Central memory CD4-positive, alpha-beta T cell (primary cell): ENCODE data around the gene PWWP3B.
"Not testable (repeated sequence)": the region's sequence is repeated elsewhere in the genome, so short reads cannot be mapped to it uniquely, and the experiment has no call there.

Source experiments
- DNase-seq: peaks from one replicate; pipeline ENCODE4 v3.0.0; 2022
- total RNA-seq, 3 experiments: gene quantifications; one replicate each; lab custom pipeline; 2026; lab: John Stamatoyannopoulos, UW

Gene PWWP3B
- 0 reads per million in 3 experiments for total RNA-seq

DNA sequence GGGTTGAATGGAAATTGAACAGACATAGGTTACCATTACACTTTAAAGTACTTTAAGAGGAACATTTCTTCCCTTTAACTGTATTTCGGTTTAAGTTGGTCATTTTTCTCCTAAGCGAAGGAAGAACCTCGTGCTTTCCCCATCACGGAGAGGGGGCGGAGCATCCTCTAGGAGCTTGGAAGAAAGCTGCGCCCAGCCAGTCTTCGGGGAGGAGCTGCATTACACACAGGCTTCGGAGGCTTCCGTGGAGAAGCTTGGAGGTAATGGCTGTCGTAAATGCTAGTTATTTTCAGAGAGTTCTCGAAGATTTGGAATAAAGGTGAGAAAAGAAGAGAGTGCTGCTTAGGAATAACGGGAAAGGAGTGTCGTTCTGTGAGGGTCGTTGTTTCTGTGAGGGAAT lies at the start of gene PWWP3B:
Gene PWWP3B (plus strand): TSS at position 199 of the 400 bp plus-strand sequence. CDS start 37,128 bp downstream, outside the sequence.
- DNase-seq, result no peak

DNA sequence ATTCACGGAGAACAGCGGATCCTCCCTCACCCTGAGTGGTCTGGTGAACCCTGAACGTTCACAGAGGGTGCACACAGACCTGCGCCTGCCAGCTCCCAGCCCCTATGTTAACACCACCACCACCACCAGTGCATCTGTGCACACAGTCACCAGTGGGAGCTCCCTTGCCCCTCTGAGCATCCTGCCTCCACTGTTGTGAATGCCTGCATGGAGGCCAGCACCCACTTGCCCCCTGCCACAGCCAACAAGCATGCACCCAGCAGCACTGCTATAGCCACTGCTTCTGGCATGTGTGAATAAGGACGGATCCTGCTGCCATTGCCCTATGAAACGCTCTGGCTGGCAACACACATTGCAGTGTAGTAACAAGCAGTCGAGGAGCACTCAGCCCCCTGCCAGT lies 29.1 kb upstream of the PWWP3B start:
- no peak for DNase-seq

DNA sequence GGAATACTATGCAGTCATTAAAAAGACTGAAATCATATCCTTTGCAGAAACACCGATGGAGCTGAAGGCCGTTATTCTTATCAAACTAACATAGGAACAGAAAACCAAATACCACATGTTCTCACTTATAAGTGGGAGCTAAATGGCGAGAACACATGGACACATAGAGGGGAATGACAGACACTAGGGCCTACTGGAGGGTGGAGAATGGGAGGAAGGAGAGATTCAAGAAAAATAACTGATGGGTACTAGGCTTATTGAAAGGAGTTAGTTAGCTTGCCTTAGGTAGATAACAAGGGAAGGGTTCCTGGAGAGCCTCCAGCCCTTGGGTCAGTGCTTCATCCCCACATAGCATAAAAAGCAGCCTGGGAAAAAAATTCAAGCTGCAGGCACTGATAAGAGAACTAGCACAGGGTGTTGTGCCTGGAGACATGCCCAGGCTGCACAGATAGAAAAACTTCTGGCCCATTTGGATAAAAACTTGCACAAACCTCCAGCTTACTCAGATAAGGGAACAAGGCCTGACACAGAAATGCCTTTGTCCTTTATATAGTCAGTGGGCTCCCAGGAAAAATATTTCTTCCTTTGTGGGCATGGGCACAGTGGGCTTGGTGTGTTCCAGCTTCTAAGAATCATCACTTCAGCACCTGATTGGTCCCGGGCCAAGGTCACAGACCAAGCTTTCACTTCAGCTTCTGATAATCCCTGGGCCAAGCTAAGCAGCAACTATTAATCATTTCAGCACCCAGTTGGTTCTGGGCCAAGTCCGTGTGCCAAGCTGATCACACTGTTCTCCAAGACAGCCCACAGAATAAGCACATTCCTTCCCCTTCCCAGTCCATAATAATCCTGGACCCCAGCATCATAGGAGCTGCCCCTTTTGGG lies 23.1 kb upstream of the PWWP3B start:
- DNase-seq, result no peak

DNA sequence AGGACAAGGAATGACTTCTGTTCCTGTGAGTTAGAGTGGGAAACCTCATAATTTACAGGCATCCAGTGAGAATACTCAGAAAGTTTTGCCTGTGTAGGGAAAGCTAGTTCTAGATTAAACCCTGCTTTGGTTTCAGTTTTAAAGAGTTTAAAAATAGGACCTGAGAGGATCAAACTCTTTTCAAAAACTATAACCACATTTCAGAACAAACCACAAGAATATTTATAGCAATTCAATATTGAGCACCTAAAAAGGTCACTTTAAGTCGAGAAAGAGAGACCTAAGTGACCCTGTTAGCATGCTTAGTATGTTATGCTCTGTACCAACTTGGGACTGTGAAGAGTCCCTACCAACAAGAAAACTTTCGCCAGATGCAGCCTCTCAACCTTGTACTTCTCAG lies 17.4 kb upstream of the PWWP3B start:
- DNase-seq, result no peak

DNA sequence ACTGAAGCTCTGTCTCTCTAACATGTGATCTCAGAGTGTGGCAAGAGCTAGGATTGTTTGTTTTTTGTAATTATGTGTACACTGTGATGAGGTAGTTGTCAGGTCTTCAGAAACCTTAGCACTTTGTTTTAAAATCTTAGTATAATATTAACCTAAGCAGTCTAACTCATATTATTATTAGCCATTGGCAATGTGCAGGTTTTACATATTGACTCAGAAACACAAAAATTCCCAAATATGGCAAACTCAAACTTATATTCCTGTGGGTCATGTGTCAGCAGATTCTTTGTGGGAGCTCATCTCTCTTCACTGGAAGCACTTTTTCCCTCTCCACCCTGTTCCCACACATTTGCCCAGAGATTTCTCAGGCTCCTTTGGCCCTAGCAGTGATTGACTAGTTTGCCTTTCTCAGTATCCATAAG lies 8.2 kb upstream of the PWWP3B start:
- no peak for DNase-seq

DNA sequence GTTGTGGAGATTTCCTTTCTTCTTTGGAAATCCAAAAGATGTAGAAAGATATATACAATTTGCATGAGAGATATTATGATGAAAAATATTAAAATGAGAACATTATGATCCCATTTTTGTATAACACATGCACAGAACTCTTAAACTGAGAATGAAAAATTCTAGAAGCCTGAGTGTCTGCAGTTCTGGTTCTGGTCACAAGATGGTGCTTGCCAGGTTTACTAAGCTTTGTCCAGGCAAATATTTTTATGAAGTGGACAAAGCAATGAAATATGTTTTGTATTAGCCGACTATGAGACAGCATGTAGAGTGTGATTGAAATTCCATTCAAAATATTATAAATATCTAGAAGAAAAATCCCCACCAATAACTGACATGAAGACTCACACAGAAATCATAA lies 2.2 kb downstream of the PWWP3B start:
- no peak for DNase-seq

DNA sequence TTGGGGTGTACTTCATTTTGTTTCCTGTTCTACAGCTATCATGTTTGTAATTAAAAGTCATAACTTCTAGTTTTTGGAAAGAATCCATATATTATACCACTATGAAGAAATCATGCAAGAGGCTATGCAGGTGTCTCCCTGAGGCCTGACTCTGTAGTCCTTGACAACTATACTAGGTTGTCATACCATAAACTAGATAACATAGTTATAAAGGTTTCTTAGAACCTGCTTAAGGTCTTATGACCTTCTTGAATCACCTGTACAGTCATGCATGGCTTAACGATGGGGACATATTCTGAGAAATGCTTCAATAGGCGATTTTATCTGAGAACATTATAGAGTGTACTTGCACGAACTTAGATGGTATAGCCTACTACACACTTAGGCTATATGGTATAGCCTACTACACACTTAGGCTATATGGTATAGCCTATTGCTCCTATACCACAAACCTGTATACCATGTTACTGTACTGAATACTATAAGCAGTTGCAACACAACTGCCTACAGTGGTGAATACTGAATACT lies 3.3 kb downstream of the PWWP3B start:
- DNase-seq, result no peak

DNA sequence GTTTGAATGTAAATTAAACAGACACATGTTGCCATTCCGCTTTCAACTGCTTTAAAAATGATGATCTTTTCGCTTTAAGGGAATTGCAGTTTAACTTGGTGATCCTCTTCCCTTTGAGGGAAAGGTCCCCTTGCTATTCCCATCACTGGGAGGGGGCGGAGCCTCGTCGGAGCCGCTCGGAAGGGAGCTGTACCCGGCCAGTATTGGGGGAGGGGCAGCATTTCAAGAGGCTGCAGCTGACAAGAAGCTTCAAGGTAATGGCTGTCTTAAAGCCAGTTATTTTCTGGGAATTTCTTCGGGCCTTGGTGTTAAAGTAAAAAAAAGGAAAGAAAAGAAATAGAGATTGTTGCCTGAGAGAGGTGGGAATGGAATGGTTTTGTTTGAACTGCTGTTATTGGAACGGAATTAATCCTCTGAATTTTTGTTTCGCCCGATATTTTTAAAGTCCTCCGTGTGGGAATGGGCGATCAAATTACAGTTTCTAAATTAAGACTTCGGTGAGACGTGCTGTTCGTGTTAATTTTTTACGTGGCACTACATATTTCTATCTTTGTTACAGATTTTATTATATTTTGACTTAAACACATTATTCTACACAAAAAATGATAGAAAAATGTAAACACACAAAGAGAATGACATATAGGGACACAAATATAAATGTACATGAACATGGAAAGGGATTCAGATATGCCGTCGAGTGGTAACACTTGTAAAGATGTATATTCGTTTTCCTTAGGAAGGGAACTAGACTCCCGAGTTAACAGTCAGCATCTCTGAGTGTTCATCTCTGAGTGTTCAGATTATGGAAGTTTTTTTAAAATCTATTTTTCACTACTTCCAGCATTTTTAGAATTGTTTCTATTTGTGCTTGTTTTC lies 9.2 kb downstream of the PWWP3B start:
- no peak for DNase-seq

DNA sequence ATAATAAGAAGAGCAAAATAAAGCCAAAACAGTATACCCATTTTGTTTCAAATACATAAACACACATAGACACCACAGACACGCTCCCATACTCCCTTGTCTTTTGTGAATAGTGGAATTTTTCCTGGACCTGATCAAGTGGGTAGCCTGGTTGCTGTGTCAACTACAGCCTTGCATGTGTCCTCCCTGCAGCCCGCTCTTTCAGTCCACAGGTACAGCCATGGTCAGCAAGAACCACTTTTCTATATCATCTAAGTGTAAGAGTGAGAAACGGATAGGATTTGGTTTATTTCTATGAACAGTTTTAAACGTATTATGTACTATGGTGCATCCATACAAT lies 9.8 kb downstream of the PWWP3B start:
- no peak for DNase-seq

DNA sequence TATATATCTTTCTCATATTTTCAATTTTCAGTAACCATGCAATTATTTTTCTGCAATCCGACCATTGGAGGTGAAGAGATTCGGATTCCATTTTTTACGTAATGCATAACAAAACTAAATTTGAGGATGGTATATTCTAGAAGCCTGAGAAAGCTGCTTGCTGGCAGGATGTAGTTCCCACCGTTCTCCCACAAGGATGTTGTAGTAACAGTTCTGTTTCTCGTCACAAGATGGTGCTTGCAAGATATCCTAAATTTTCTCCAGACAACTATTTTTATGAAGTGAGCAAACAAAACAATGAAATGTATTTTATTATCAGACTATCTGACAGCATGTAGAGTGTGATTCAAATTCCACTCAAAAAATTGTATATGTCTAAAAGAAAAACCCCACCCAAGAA lies 10.7 kb downstream of the PWWP3B start:
- DNase-seq, result no peak

DNA sequence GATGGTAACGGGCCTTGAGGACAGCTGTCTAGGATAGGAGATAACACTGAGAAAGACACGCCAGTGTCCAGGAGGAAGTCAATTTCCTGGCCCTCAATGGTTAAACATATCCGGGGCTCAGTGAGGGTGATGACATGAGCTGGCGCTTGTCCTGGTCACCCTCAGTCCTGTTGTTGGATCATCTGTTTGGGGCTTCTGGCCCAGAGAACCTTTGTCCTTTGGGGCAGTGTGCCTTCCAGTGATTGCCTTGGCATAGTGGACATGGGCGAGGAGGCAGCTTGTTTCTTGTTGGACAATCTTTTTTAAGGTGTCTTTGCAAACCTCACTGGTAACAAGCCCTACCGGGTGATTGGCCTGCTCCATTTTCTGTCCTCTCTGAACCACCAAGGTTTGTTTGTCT lies 15.6 kb downstream of the PWWP3B start:
- DNase-seq, result not testable (repeated sequence)

DNA sequence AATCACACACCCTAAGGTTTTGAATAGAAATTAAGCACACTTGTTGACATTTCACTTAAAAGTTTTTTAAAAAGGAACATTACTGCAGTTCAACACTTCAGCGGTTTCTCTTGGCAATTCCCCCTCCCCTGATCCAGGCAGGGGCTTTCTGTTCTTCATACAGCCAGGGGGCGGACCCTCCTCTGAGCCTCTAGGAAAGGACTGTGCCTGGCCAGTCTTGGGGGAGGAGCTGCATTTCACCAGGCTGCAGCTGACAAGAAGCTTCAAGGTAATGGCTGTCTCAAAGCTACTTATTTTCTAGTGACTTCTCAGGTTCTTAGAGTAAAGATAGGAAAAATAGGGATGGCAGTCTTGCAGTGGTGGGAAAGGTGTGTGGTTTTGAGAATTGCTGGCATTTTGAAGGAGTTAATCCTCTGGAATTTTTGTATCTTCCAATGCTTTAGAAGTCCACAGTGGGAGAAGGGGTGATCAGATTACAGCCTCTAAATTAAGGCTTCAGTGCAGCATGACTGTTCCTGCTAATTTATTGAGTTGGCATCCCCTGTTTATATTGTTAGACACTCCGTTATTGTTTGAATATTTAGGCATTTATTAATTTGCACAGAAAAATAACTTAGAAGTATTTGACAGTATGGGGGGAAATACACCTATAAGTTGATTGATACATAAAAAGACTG lies 33.5 kb downstream of the PWWP3B start:
- DNase-seq, result no peak

DNA sequence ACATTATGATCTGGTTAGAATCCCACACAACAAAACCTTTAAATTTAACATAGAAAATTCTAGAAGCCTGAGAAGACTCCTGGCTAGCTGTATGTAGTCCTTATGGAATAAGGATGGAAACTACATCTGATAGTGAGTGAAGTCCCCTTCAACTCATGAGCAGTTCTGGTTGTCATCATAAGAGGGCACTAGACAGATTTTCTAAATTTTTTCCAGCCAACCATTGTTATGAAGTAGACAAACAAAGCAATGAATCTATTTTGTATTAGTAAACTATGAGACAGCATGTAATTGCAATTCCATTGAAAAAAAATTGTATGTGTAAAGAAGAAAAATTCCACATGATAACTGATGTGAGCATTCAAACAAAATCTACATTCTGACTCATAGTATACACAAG lies 35.2 kb downstream of the PWWP3B start:
- no peak for DNase-seq

DNA sequence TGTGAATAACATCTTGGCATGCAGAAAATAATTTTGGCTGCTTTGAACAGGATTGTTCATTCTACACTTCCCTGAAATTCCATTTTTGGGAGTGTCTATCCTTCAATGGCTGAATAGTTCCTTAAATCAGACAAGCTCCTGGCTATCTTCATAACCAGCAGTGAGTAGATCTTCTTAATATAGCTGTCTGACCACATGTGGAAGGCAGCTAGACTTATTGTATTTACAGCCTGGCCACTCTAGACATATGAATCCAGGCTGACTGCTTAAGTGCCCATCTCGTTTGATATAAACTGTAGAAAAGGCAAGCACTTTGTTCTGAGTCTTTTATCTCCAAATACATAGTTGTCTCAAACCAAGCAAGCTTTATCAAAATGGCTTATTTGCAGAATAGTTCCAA lies 40.0 kb downstream of the PWWP3B start:
- no peak for DNase-seq
